K562 (cell line): Measurements from ENCODE around the gene NEU1. TPM values are rescaled to one million over a fixed set of nuclear protein-coding genes. Genes with fewer than 3 reads are reported as not detected.

Experiments used
- ARID4B ChIP-seq: sonication (generic); formaldehyde crosslinking; IDR thresholded peaks from 2 replicates; pipeline ENCODE4 v1.8.0; 2022; ENCODE audit warnings: mild to moderate bottlenecking, missing genetic modification reagents
- CREB3L1 ChIP-seq: fragments of 450-650 bp; IDR thresholded peaks from 2 replicates; pipeline ENCODE4 v1.6.1; 2014; ENCODE audit warnings: low read depth, mild to moderate bottlenecking, moderate library complexity, borderline replicate concordance
- ILK ChIP-seq: fragments of 450-650 bp; IDR thresholded peaks from 2 replicates; pipeline ENCODE4 v1.6.1; 2016; ENCODE audit warnings: missing genetic modification characterization, low read depth, mild to moderate bottlenecking, missing compliant biosample characterization, moderate library complexity, borderline replicate concordance
- MAX ChIP-seq: sonication (generic); formaldehyde crosslinking; IDR thresholded peaks from 2 replicates; pipeline ENCODE4 v1.9.0; 2022; ENCODE audit warnings: mild to moderate bottlenecking, missing genetic modification reagents
- NONO ChIP-seq, 2 experiments: fragments of 200-400 bp in 1 of 2; fragments of 450-650 bp in 1 of 2; formaldehyde crosslinking in 1 of 2; IDR thresholded peaks; 2 replicates each; pipeline ENCODE4 v1.6.1; 2017; ENCODE audit warnings: low read depth in 2 of 2, mild to moderate bottlenecking in 2 of 2, moderate library complexity in 2 of 2, low read length in 1 of 2
- RFX1 ChIP-seq: fragments of 450-650 bp; IDR thresholded peaks from 2 replicates; pipeline ENCODE4 v1.6.1; 2016; ENCODE audit warnings: mild to moderate bottlenecking, moderate library complexity
- SMARCB1 ChIP-seq: IDR thresholded peaks from 2 replicates; pipeline ENCODE4 v1.6.1; 2011; ENCODE audit warnings: improper control_type of control experiment, low read depth; ENCODE audit not compliant: insufficient read length
- TARDBP ChIP-seq: fragments of 450-650 bp; IDR thresholded peaks from 2 replicates; pipeline ENCODE4 v1.6.1; 2016
- TRIM28 ChIP-seq: fragments of 450-650 bp; IDR thresholded peaks from 2 replicates; pipeline ENCODE4 v1.6.1; 2017
- polyA plus RNA-seq, 8 experiments: library from polyadenylated mRNA; depleted of rRNA in 4 of 8; stranded (reverse) in 5 of 8; unstranded in 3 of 8; fragments of >200 nt; fragmentation: Nextera tagmentation in 2 of 8; fragmentation: Illumina TruSeq in 1 of 8; extraction: Ambion mirVana in 2 of 8; extraction: Trizol in 1 of 8; gene quantifications; 2 replicates each; pipeline versions ENCODE4 v1.2.1 to v1.2.3, GENCODE V29; 2011 to 2014; ENCODE audit warnings: inconsistent platforms in 1 of 8, missing spikeins in 1 of 8
- total RNA-seq, 7 experiments: library from RNA; depleted of rRNA in 6 of 7; stranded (reverse); fragments of >200 nt in 6 of 7; fragmentation: Illumina TruSeq in 2 of 7; extraction: Trizol in 2 of 7; gene quantifications; 2 replicates each; pipeline versions ENCODE4 v1.2.1 to v1.2.3, GENCODE V29; 2011 to 2021; ENCODE audit warnings: low replicate concordance in 1 of 7

The NEU1 gene
- total and polyA plus RNA-seq, 9 of the 15 experiments (the other 6 are each of a cell fraction or from before 2014, with no cell fraction given), result 14.8 to 67.8 (median 51.0) TPM

- peak; percentile 28 for TF ChIP-seq ARID4B (CRISPR knock-in tag)
- TF ChIP-seq RFX1, result no peak
- no peak for TF ChIP-seq TRIM28
- TF ChIP-seq CREB3L1, result no peak
- no peak for TF ChIP-seq ILK
- TF ChIP-seq MAX (CRISPR knock-in tag), result peak; percentile 68
- peak in 1 of 2 experiments; percentile 6; a peak in 1 of 4 replicates for TF ChIP-seq NONO (IDR thresholded peaks at IDR 0.05; ENCODE audit: low read depth in 2 of 2, low read length in 1 of 2)
- TF ChIP-seq TARDBP, result 0 out of 2 replicates have a peak, but pooled peaks have one; percentile 16
- no peak for TF ChIP-seq SMARCB1
Observed at GRCh38 chr6:31897612-31898382, 35.2 kb upstream of the NEU1 start, which contains the start of gene EHMT2 (continued).
